NCI-H345 (cell line): ENCODE measurements around the gene MUC22.
"Not testable (repeated sequence)": the region's sequence is repeated elsewhere in the genome, so short reads cannot be mapped to it uniquely, and the experiment has no call there.

ENCODE experiments used
- DNase-seq: peaks from one replicate; lab custom pipeline; 2025; lab: John Stamatoyannopoulos, UW

MUC22 gene

DNA sequence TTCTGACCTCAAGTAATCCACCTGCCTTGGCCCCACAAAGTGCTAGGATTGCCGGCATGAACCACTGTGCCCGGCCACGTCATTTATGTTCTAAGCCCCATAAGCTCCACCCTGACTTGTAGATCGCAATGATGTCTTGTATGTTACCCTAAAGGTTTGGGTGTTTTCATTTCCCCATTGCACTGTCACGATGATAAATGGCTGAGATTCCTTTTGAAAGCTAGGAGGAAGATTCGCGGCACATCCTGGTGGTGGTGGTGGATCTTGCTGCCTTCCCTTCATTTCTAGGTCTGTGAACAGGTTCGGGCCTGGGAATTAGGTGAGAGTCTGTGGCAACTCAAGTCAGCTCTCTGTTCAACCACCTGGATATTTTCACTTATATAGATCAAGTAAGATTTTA is 28.3 kb downstream of the MUC22 start:
- DNase-seq = no peak

GRCh38 chr6:31040801-31041200 is 30.5 kb downstream of the MUC22 start:
- DNase-seq = no peak

- no peak for DNase-seq
Observed at GRCh38 chr6:31041372-31041974, 31.2 kb downstream of the MUC22 start.

- no peak for DNase-seq
Observed at GRCh38 chr6:31042806-31043205, 32.5 kb downstream of the MUC22 start.

DNA sequence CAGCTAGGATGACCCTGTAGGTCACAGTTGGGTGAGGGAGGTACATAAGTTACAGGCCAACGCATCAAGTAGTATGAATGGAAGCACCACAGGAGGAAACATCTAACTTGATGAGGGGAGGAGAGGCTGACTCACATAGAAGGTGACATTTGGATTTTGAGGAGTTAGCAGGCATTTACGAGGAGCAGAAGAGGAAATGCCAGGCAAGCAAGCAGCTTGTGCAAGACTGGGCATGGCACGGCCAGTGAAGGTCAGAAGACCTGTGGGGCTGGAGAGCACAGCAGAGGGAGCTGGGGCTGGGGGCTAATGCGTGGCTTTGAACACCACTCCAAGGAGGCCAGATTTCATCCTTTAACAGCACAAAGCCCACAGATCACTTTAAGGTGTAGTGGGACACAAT is 37.8 kb downstream of the MUC22 start:
- no peak for DNase-seq

- DNase-seq = no peak
Observed at GRCh38 chr6:31049518-31049917, 39.2 kb downstream of the MUC22 start.

DNA sequence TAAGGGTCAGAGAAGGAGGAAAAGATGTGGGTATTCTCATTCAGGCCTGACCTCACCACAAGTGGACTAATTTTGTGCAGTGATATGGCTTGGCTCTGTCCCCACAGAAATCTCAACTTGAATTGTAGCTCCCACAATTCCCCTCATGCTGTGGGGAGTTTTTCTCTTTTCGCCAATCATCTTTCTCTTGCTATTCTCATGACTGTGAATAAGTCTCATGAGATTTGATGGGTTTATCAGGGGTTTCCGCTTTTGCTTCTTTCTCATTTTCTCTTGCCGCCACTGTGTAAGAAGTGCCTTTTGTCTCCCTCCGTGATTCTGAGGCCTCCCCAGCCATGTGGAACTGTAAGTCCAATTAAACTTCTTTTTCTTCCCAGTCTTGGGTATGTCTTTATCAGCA is 42.9 kb downstream of the MUC22 start:
- not testable (repeated sequence) for DNase-seq

- peak; percentile 52 for DNase-seq
Observed at GRCh38 chr6:31053873-31054272, 43.6 kb downstream of the MUC22 start.

GRCh38 chr6:31055441-31055840 is 45.2 kb downstream of the MUC22 start:
- DNase-seq = no peak

- no peak for DNase-seq
Observed at GRCh38 chr6:31057426-31058003, 47.2 kb downstream of the MUC22 start.

GRCh38 chr6:31058128-31058894 is 48.0 kb downstream of the MUC22 start:
- peak; percentile 7 for DNase-seq

DNA sequence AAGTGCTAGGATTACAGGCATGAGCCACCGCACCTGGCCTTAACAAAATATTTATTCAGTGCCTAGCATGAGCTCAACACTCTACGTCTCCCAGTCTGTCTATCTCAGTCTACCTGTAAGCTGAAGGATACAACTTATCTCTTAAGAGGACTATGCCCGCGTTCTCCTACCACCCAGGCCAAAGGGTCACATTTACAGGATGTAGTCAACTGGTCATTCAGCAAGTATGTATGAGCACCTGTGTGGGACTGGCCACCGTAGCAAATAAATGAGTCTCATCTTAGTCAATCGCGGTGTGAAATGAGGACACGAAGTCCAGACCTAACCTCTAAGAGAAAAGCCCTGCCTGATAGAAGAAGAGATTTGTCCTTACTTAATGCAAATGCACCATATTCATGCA is 49.9 kb downstream of the MUC22 start:
- DNase-seq = no peak

DNA sequence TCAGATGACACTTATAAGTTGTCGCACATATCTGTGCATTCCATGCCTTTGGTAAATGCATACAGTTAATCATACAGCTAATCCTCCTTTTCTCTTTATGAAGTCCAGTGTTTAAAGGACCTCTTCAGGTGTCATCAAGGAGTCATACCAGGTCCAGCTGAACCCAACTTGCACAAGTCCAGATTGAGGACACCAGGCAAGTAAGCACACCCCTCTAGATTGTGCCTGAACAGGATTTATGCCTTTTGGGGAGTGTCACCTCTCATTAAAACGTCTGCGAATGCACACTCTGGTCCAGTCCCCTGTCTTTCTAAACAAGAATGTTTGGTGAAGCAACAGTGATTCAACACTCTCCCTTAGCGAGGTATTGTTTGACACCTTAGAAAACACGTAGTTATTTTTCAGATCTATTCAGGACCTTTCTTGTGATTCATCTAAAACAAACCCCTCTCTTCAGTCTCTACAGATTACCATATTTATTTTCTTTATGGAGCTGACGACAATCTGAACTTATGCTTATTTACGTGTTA is 53.7 kb downstream of the MUC22 start:
- no peak for DNase-seq

- no peak for DNase-seq
Observed at GRCh38 chr6:31065556-31065955, 55.3 kb downstream of the MUC22 start.

GRCh38 chr6:31067028-31067427 is 56.8 kb downstream of the MUC22 start:
- not testable (repeated sequence) for DNase-seq

GRCh38 chr6:31067891-31068668 is 57.8 kb downstream of the MUC22 start:
- not testable (repeated sequence) for DNase-seq

DNA sequence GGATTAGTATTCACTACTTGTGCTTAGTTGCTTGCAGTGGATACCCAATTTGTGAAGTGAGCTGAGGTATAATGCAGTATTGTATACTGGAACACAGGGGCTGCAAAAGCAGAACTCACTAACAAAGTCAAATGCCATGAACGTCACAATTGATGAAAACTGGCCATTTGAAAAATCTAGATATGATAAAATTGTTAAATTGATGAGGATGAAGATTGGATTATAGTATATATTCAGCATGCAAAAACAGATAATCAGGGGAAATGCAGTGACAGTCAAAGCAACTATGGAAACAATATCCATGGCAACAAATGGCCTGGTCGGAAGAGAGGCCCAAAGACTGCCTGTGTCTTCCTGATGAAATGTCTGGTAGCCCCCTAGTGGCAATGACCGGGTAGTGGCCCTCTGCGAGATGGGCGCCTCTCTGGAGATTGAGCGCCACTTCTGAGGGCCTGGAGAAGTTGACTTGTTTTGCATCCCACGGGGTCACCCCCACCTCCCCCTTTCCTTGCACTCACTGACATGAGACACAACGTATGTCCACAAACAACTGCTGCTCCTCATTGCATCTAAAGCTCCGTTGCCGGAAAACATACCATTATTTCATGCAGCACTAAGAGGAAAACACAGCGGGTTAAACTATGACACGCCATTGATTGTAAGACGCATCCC is 58.5 kb downstream of the MUC22 start:
- peak; percentile 76 for DNase-seq

GRCh38 chr6:31070711-31071197 is 60.5 kb downstream of the MUC22 start:
- peak; percentile 19 for DNase-seq

- DNase-seq = no peak
Observed at GRCh38 chr6:31074401-31074800, 64.1 kb downstream of the MUC22 start.

GRCh38 chr6:31075528-31075927 is 65.3 kb downstream of the MUC22 start:
- no peak for DNase-seq

- no peak for DNase-seq
Observed at GRCh38 chr6:31076611-31077010, 66.3 kb downstream of the MUC22 start.
